HG03439 (cell line): ENCODE data around the gene CHI3L2.

Experiments
- ATAC-seq: cut with Tn5 transposase; IDR thresholded peaks from one replicate; pipeline ENCODE4 v1.9.1; 2021; ENCODE audit warnings: mild to moderate bottlenecking, moderate library complexity; ENCODE audit not compliant: unreplicated experiment

Gene CHI3L2

GRCh38 chr1:111247125-111247838, 19.8 kb downstream of the CHI3L2 start:
- no peak for ATAC-seq

GRCh38 chr1:111249960-111250359, 22.4 kb downstream of the CHI3L2 start:
- ATAC-seq = no peak

- no peak for ATAC-seq
Measured at GRCh38 chr1:111251570-111251969, 24.1 kb downstream of the CHI3L2 start.

- ATAC-seq = no peak
Measured at GRCh38 chr1:111252786-111253185, 25.3 kb downstream of the CHI3L2 start.

GRCh38 chr1:111253876-111254275, 26.4 kb downstream of the CHI3L2 start:
- no peak for ATAC-seq

DNA sequence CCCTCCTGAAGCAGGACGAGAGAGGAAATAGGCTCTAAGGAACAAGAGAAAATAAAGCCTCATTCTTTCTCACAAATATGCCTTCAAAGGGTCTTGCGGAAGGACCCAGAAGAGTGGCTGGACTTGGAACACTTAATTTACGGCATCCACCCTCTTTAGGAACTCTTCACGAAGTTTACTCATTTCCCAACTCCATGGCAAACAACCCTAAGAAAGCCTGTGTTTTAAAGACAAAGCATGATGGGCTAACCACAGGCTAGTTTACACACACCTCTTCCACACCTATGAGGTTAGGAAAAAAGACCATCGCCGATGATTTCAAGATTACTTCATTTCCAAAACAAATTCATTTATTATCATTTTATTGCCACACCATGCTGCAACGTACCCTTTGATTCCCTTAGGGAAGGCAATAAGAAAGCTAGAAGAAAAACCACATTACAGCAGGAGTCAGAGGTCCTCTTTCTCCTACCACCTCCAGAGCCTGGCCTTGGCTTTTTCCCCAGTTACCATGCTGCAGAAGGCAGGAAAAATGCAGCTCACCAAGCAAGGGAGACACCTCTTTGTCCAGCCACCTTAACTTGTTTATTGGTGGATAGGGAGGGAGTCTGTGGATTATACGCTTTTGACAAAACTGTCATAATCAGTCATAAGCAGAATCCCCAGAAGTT, 29.6 kb downstream of the CHI3L2 start:
- no peak for ATAC-seq

DNA sequence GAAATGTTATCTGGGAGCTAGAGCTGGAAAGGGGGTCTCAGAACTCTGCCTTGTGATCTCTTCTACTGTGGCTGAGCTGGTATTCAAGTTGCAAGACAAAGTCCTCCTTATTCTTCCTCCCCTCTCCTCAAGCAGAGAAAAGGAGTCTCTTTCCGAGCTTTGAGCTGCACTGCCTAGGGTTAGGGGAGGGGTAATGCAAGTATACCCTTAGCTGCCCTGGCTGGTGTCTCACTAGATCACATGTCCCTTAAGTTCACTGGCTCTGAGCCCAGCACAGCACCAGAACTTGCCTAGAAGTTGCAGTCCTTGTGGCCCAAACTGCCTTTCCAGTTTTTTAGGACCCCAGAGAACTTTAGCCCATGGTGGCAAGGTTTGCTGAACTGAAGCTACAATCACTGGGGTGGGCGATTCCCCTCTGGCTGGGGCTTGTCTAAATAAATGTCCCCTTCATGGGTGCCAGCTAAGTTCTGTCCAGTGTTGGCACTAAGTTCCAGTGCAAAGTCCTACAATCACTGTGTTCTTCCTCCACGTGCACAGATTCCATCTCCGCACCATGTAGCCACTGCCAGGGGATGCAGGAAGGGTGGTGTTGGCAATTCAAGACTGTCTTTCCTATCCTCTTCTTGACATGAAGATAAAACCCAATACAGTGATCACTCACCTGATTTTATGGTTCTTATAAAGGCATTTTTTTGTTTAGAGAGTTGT, 40.4 kb downstream of the CHI3L2 start:
- no peak for ATAC-seq

DNA sequence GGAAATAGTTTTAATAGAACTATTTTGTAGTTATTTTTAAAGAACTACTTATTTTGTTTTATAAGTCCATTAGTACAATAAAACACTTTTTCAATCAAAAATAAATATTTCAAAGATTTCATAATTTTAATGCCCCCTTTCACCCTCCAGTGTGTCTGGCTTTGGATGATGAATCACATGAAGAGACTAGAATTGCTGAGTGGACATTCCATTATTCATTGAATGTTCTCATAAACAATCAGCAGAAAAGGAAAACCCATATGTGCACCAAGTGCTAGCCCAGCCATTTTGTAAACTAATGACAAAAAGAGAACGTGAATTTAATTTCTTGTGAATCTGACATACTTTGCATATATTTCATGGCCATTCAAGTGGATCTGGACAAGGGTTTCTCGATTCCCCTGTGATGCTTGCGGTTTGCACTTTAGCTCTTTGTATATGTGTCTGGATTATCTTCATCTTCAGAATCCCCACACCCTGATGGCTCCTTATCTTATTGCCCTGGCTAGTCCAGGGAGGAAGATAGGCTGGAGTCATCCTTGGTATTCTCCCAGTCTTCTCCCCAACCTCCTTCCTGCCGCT, 42.4 kb downstream of the CHI3L2 start:
- ATAC-seq = no peak

- no peak for ATAC-seq
Measured at GRCh38 chr1:111270771-111271463, 43.4 kb downstream of the CHI3L2 start.

DNA sequence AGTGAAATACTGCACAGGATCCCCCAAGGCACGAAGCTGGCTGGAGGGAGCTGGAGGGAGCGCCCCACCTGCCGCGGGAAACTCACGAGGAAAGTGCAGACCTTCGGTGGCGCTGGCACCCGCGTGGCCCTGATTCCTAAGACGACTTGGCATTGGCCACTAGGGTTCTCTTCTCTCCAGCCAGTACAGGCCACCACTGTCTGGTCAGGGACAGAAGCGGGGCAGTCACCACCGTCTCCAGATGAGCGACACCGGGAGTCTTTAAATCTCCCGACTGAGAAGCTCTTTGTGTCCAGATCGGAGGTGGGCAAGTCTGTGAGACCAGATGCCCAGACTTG, 43.9 kb downstream of the CHI3L2 start:
- no peak for ATAC-seq

GRCh38 chr1:111272081-111272480, 44.6 kb downstream of the CHI3L2 start:
- no peak for ATAC-seq

- ATAC-seq = no peak
Measured at GRCh38 chr1:111274653-111275052, 47.1 kb downstream of the CHI3L2 start.

GRCh38 chr1:111275079-111275478, 47.6 kb downstream of the CHI3L2 start:
- no peak for ATAC-seq

DNA sequence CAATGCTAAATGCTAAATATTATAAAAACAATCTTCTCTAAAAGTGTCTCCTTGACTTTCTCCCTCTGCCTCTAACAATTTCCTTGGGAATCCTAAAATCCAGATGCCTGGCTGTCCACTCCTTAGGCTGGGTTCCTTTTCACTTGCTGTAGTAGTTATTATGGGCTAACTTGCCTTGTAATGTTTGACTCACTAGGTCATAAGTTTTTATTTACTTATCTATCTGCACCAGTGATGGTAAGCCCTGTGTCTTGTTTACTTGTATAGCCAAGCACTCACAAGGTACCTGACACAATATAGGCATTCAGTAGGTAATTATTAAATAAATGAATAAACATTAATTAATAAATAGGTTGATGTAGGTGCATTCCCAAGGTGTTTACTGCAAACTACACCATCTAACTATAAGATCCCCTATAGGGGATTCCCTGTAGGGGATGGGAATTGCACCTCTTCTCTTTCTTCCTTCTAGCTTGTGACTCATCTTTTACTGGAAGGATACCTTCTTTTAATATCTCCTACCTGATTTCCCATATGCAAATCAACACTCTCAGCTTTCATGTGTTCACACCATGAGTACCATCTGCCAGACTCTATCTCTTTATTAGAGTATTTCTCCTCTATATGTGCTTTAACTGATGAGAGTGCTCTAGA, 48.4 kb downstream of the CHI3L2 start:
- ATAC-seq = no peak

GRCh38 chr1:111279144-111279543, 51.6 kb downstream of the CHI3L2 start:
- no peak for ATAC-seq

GRCh38 chr1:111280267-111280666, 52.8 kb downstream of the CHI3L2 start:
- ATAC-seq = no peak

GRCh38 chr1:111281411-111281810, 53.9 kb downstream of the CHI3L2 start:
- no peak for ATAC-seq

GRCh38 chr1:111283838-111284237, 56.3 kb downstream of the CHI3L2 start:
- ATAC-seq = no peak

- no peak for ATAC-seq
Measured at GRCh38 chr1:111285879-111286278, 58.4 kb downstream of the CHI3L2 start.

DNA sequence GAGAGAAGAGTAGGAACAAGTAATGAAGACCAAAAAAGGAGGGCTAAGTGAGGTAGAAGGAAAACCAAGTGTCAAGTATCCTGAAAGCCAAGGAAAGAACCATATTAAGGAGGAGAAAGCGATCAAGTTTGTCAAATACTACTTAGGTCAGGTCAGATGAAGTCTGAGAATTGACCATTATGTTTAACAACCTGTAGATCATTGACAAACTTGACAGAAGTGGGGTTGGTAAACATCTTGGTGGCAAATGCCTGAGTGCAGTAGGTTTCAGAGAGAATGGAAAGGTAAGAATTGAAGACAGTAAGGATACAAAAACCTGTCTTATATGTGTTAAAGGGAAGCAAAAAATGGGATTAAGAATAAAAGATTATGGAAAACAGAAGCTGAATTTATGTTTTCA, 59.4 kb downstream of the CHI3L2 start:
- ATAC-seq = no peak

GRCh38 chr1:111289371-111289770, 61.9 kb downstream of the CHI3L2 start:
- ATAC-seq = no peak
